Heart right ventricle (tissue), 16 donors: ENCODE measurements around the gene CCDC28A. TPM values are rescaled to one million over a fixed set of nuclear protein-coding genes. Genes with fewer than 3 reads are reported as not detected.

Experiments
- ATAC-seq, 8 donors: fragments of 200-7000 bp; cut with Tn5 transposase; one replicate each; pipeline ENCODE4 v1.9.1; 2020; ENCODE audit warnings: mild to moderate bottlenecking in 8 of 8, moderate library complexity in 8 of 8, moderate number of reproducible peaks in 1 of 8
- DNase-seq, 2 donors: peaks; one replicate each; pipeline ENCODE4 v3.0.0-alpha.2; 2020
- H3K27ac ChIP-seq, 10 donors: fragments of 200-600 bp; sonication (generic) in 2 of 10; one replicate each; pipeline versions ENCODE4 v1.5.0 to v1.8.0; 2020 to 2022; ENCODE audit warnings: mild to moderate bottlenecking in 3 of 10
- H3K27me3 ChIP-seq, 7 donors: fragments of 200-600 bp; one replicate each; pipeline ENCODE4 v1.8.0; 2021 to 2022; ENCODE audit warnings: mild to moderate bottlenecking in 2 of 7
- H3K36me3 ChIP-seq, 9 donors: fragments of 200-600 bp; sonication (generic) in 1 of 9; one replicate each; pipeline versions ENCODE4 v1.5.0 to v1.8.0; 2020 to 2022; ENCODE audit warnings: mild to moderate bottlenecking in 2 of 9
- H3K4me1 ChIP-seq, 9 donors: fragments of 200-600 bp; sonication (generic) in 1 of 9; one replicate each; pipeline versions ENCODE4 v1.5.0 to v1.8.0; 2020 to 2022; ENCODE audit warnings: mild to moderate bottlenecking in 4 of 9
- H3K4me3 ChIP-seq, 10 donors: fragments of 200-600 bp; sonication (generic) in 2 of 10; one replicate each; pipeline versions ENCODE4 v1.5.0 to v1.8.0; 2020 to 2022; ENCODE audit warnings: mild to moderate bottlenecking in 7 of 10, moderate library complexity in 2 of 10
- H3K9me3 ChIP-seq, 11 donors: fragments of 200-600 bp in 10 of 11; sonication (generic) in 2 of 11; one replicate each; pipeline versions ENCODE4 v1.5.0 to v1.8.0; 2013 to 2022; ENCODE audit warnings: mild to moderate bottlenecking in 2 of 11, control low read depth in 1 of 11, moderate library complexity in 1 of 11
- CTCF ChIP-seq, 9 donors: fragments of 200-600 bp; sonication (generic) in 2 of 9; IDR thresholded peaks; one replicate each; pipeline versions ENCODE4 v1.5.0 to v1.8.0; 2021 to 2022; ENCODE audit warnings: antibody characterized with exemption in 9 of 9, mild to moderate bottlenecking in 5 of 9, moderate library complexity in 1 of 9
- WGBS, 2 donors: extraction: QIAGEN DNeasy Blood & Tissue Kit; methylation state at CpG; one replicate each; pipeline ENCODE4 v1.1.7; 2013; ENCODE audit warnings: inconsistent platforms in 1 of 2; 5-methylcytosine and 5-hydroxymethylcytosine counted together
- intact Hi-C, 10 donors: fragments of 100-400 bp; cut with DNase I; formaldehyde crosslinking; loops; one replicate each; pipeline versions ENCODE4 v1.11.1 to v1.14.2; 2022
- polyA plus RNA-seq, 2 donors: library from polyadenylated mRNA; stranded (reverse); fragments of 200-250 nt; gene quantifications; one replicate each; pipeline ENCODE4 v1.2.3, GENCODE V29; 2013
- total RNA-seq, 10 donors: library from RNA; stranded (reverse); fragmentation: NEBNext Ultra II Directional in 3 of 10; extraction: Animal tissue kit (Norgen Biotek cat#: 25700) in 3 of 10; gene quantifications; one replicate each; pipeline versions ENCODE4 v1.2.1 to v1.2.4, GENCODE V29; 2021 to 2023
- donor health status: Arrhythmogenic right ventricular cardiomyopathy.
- donor health status: ischemic (EF 13 %, LVEDD 7.1; RV severe dilation, severe dysfunction).
- donor health status: healthy with polysubstance abuse.
- donor health status: DM: no; HTN: yes; CAD: no.
- donor health status: DM: no; HTN: no; CAD: no.
- donor health status: ischemic (EF 25% LVEDD 6.9; RV normal size, moderate dysfunction).
- donor health status: ischemic (EF 25% LVEDD 5.7; RV mildly dilated, moderate dysfunction).
- donor health status: healthy.
- donor health status: DM: yes; HTN: yes; CAD: no.
- donor health status: Ischemic cardiomyopathy.
- donor health status: ischemic (EF 35%, LVEDD 5.7; RV mildly dilated, moderate dysfunction).
- donor health status: nonischemic (EF 11% LVEDD 7.7; RV severe dilation, severe dysfunction).
- donor health status: DM: yes; HTN: yes; CAD: no.
- donor health status: PGD.
- donor health status: ischemic (EF 29% LVEDD 5.4; RV normal size, mild dysfunction).
- donor health status: nonischemic (EF 23%, LVEDD 6.1; RV moderate dilation, normal function).

Gene CCDC28A
- total and polyA plus RNA-seq, 12 donors: 4.9 to 25.4 (median 9.5) TPM

GRCh38 chr6:138800377-138801150 lies 27.0 kb downstream of the CCDC28A start:
- intact Hi-C loops: no loop called here
- H3K27me3 ChIP-seq: peaks cover 0 to 8% (median 0%) of the 10 kb centered on the region in 7 donors
- 55 to 77% methylated on average over 2 of the region's 2 CpGs for WGBS, 2 donors

GRCh38 chr6:138803331-138803730 lies 29.8 kb downstream of the CCDC28A start:
- Histone ChIP-seq H3K4me3 (no peak overlapping the region), H3K27me3 (no peaks in the 10 kb centered on the region), H3K9me3 (no peaks in the 10 kb centered on the region), H3K27ac (peak overlapping the region in 7 of 10 donors; percentile 5 to 62 (median 45)), H3K4me1 (peaks cover 0 to 18% (median 12%) of the 10 kb centered on the region in 9 donors), H3K36me3 (no peaks in the 10 kb centered on the region)
- intact Hi-C loops: no loop called here
- ATAC-seq: no peak
- no peak for TF ChIP-seq CTCF (IDR thresholded peaks at IDR 0.05)
- WGBS, 2 donors: 74 to 85% methylated on average over 2 of the region's 2 CpGs
- no peak for DNase-seq

More at GRCh38 chr6:138800377-138801150, 27.0 kb downstream of the CCDC28A start:
- ATAC-seq (no peak), DNase-seq (no peak)
- no peaks in the 10 kb centered on the region for H3K9me3 ChIP-seq
- H3K36me3 ChIP-seq: no peaks in the 10 kb centered on the region
- TF ChIP-seq CTCF (IDR thresholded peaks at IDR 0.05): no peak
- no peak overlapping the region for H3K4me3 ChIP-seq
- H3K27ac ChIP-seq: no peak overlapping the region
- peaks cover 0 to 30% (median 15%) of the 10 kb centered on the region in 9 donors for H3K4me1 ChIP-seq

- Histone ChIP-seq H3K36me3 (no peaks in the 10 kb centered on the region), H3K27me3 (no peaks in the 10 kb centered on the region), H3K27ac (peak overlapping the region in 8 of 10 donors; percentile 5 to 62 (median 40)), H3K4me1 (peaks cover 0 to 18% (median 12%) of the 10 kb centered on the region in 9 donors), H3K4me3 (no peak overlapping the region), H3K9me3 (no peaks in the 10 kb centered on the region)
- WGBS, 2 donors: 37 to 48% methylated on average over 4 of the region's 4 CpGs
- ATAC-seq (peak; percentile 16 to 74 (median 56)), DNase-seq (no peak)
- no peak for TF ChIP-seq CTCF (IDR thresholded peaks at IDR 0.05)
- intact Hi-C loops: no loop called here
Observed at GRCh38 chr6:138803861-138804260, 30.3 kb downstream of the CCDC28A start.

- peaks cover 0 to 18% (median 12%) of the 10 kb centered on the region in 9 donors for H3K4me1 ChIP-seq
- no peaks in the 10 kb centered on the region for H3K9me3 ChIP-seq
- no peak overlapping the region for H3K4me3 ChIP-seq
- peak; percentile 46 to 89 (median 78) for ATAC-seq
- WGBS, 2 donors: 75 to 77% methylated on average over 9 of the region's 9 CpGs
- peak overlapping the region in 3 of 10 donors; percentile 8 to 62 (median 35) for H3K27ac ChIP-seq
- intact Hi-C loops: no loop called here
- TF ChIP-seq CTCF (IDR thresholded peaks at IDR 0.05): no peak
- DNase-seq: peak in 1 of 2 donors; percentile 51
- H3K27me3 ChIP-seq: no peaks in the 10 kb centered on the region
- H3K36me3 ChIP-seq: no peaks in the 10 kb centered on the region
Observed at GRCh38 chr6:138805016-138805765, 31.6 kb downstream of the CCDC28A start.
